Adrenal gland (tissue), 5 donors: ENCODE measurements around the gene RNF182.

Experiments used
- CTCF ChIP-seq, 6 experiments: fragments of 450-650 bp in 4 of 6; fragments of 200-600 bp in 2 of 6; sonication (generic) in 1 of 6; IDR thresholded peaks; 1 replicate in 5 of 6; 2 replicates in 1 of 6; pipeline versions ENCODE4 v1.5.1 to v1.8.0; 2016 to 2021; ENCODE audit warnings: antibody characterized with exemption in 6 of 6, mild to moderate bottlenecking in 2 of 6, moderate library complexity in 1 of 6
- POLR2A ChIP-seq, 2 donors: fragments of 450-650 bp; IDR thresholded peaks; one replicate each; pipeline ENCODE4 v1.6.1; 2017; ENCODE audit warnings: antibody characterized with exemption in 2 of 2, mild to moderate bottlenecking in 2 of 2, moderate library complexity in 1 of 2
- donor health status: DM: no; HTN: no; CAD: no.

DNA sequence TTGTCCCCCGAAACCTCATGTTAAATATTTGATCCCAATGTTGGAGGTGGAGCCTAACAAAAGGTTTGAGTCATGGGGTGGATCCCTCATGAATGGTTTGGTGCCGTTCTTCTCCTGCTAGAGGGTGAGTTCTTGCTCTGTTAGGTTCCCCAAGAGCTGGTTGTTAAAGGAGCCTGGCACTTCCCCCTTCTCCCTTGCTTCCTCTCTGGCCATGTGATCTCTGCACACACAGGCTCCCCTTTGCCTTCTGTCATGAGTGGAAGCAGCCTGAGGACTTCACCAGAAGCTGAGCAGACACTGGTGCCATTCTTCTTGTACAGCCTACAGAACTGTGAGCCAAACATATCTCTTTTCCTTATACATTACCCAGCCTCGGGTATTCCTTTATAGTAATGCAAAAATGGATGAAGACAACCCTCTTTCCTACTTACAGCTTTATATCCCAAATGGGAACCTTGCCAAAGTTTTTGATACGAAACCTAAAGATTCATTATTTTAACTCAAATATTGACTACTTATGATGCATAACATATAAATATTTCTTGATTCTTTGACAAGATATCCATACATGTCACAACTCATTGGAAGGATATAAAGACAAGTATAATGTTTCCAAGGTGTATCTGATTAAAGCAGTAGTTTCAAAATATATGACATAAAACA lies 61.0 kb downstream of the RNF182 start:
- TF ChIP-seq CTCF (IDR thresholded peaks at IDR 0.05) (no peak), POLR2A (IDR thresholded peaks at IDR 0.05) (no peak)
